ENCODE measurements around the gene PTPRR.
"Not testable (repeated sequence)": the region's sequence is repeated elsewhere in the genome, so short reads cannot be mapped to it uniquely, and the experiment has no call there.

The PTPRR gene

GRCh38 chr12:70838127-70838526 is 82.4 kb downstream of the PTPRR start:
- no peak for DNase-seq

- DNase-seq: no peak
Observed at GRCh38 chr12:70837026-70837425, 83.5 kb downstream of the PTPRR start.

DNA sequence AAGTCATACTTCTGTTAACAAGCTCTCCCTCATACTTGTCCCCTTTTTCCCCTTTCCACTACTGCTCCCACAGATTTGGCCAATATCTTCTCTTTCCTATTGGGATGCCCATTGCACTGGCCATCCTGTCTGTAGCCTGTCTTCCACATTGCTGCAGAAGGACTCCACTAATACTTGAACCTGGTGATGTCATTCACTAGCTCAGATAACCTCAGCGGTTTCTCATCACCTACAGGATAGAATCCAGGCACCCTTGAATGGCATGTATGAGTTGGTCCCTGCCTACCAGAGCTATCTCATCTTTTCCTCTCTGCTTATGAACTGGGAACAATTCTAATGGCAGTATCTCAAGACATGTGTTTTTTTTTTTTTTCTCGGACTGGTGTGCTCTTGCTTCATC is 84.6 kb downstream of the PTPRR start:
- DNase-seq: no peak

GRCh38 chr12:70831543-70831942 is 89.0 kb downstream of the PTPRR start:
- DNase-seq: no peak

DNA sequence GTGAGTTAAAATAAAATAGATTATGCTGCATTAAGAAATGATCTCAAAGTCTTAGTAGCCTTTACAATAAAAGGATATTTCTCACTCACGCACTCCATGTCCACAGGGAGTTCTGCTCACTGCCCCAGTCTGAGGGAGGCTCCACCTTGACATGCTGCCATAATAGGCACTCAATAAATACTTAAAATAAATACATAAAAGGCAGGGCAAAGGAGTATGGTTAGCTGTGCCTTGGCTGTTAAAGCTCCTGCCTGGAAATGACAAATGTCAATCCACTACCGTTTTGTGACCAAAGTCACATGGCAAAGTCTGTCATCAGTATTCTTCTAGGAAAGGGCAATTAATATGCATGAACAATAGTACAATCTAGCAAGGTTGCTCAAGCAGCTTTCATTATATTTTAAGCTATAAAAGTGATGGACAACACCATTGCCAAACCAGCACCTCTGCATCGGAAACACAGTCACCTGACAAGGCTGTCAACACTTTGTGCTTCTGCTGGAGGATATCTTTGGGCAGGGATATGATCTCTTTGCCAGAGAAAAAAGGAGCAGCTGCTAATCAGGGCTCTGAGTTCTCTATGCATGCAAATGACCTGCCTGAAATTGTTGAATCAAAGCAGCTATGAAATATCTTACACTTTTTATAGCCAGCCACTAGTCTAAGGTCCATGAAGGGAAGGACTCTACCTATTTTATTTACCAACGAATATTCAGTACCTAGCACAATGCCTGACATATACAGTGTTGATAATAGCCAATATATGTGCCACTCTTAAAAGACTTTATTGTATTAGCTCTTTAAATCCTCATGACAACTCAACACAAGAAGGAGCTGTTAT is 90.1 kb downstream of the PTPRR start:
- no peak for DNase-seq

DNA sequence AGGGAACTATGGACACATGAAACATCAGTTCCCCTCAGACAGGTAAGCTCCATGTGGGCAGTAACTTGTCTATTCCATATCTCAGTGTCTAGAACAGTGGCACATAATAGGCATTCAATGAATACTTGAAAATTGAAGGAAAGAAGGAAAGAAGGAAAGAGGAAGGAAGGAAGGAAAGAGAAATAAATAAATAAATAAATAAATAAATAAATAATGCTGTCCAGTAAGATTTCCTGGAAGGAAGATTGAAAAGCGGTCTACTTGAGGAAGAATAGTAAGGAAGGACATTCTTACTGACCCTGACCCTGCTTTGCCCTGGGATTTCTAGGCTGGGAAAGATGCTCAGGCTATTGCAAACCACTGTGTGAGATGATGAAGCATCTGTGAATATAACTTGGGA is 91.5 kb downstream of the PTPRR start:
- no peak for DNase-seq

DNA sequence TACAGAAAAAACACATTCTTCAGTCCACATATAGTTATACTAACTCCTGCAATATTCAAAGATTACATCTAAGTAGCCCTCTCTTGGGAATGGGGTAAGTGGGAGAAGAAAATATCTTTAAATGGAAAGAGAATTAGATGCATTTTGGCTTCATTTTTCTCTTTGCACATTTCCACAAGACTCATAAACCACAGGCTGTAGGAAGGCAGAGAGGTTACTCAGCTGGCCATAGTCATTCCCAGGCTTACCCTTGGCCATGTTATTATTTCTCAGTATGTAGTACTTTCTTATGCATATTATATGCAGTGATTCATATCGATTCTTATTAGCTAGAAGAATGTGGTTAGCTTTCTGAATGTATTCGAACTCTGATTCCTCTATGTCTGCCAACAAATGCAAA is 92.2 kb downstream of the PTPRR start:
- DNase-seq: no peak

- DNase-seq: no peak
Observed at GRCh38 chr12:70826156-70826555, 94.4 kb downstream of the PTPRR start.

DNA sequence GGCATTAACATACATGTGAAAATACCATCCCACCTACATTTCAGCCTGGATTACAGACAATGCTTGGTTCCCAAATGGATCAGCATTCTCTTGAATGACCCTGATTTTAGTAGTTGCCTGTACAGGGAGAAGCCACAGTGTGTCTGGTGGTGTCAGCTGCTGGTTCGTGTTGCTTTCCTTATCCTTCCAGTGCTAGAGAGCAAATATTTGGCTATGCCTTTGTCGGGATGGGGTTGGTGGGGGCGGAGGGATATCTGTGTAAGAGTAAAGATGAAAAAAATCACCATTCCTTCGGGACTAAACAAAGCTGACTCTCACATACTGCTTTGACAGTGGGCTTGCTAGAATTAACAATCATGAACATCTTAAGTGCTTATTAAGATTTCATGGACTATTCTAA is 96.0 kb downstream of the PTPRR start:
- DNase-seq: no peak

- no peak for DNase-seq
Observed at GRCh38 chr12:70823182-70823976, 97.2 kb downstream of the PTPRR start.

DNA sequence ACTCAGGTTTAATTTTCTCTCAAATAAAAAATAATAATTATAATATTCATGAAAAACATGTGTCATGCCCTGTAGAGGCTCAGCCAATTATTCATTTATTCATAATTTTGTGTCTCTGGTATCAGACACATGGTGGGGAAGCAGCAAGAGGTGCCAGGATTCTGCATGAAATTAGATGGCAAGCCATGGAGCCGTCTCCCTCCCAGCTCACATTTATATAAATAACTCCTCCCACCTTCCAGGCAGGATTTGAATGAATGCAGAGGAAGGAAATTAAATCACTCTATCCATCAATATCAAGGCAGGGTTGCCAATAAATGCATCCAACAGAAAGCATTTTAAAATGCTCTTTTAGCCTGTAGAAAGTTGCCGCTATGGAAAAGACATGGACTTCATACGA is 98.1 kb downstream of the PTPRR start:
- DNase-seq: no peak

- DNase-seq: no peak
Observed at GRCh38 chr12:70815971-70816391, 104.6 kb downstream of the PTPRR start.

- DNase-seq: no peak
Observed at GRCh38 chr12:70815056-70815455, 105.5 kb downstream of the PTPRR start.

- DNase-seq: no peak
Observed at GRCh38 chr12:70813559-70813958, 107.0 kb downstream of the PTPRR start.

DNA sequence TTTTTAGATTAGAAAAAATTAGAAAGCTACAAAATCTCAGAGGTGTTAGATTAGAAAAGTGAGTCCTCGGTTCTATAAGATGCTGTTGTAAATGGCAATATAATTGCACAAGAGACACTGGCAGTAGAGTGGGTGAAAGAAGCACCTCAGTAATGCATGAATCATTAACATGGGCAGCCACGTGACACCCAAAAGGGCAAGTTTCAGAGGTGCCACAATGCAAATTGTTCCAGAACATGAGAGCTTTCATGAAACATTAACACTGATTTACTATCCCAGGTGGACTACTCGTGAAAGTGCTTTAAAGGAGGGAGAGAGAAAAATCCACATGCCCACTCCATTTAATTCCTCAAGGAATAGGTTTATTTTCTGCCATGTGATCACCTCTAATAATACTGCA is 108.4 kb downstream of the PTPRR start:
- DNase-seq: no peak

DNA sequence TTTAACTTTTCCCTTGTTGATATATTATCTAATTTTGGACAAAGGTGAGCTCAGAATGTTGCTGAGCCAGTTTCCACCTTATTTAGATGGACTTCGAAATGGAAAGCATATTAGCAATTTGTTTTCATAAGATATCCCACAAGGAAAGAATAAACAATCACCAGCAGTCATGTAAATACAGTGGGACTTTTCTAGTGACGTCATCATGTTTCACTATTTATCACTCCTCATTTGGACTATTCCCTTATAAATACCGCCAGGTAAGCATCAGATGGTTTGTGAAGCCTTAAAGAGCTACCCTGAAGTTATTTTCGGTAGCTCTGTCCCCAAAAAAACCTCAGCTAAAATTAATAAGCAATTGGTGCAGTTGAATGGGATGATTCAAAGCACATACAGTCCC is 110.7 kb downstream of the PTPRR start:
- no peak for DNase-seq

- not testable (repeated sequence) for DNase-seq
Observed at GRCh38 chr12:70807993-70808392, 112.5 kb downstream of the PTPRR start.

- DNase-seq: no peak
Observed at GRCh38 chr12:70806827-70807226, 113.7 kb downstream of the PTPRR start.

DNA sequence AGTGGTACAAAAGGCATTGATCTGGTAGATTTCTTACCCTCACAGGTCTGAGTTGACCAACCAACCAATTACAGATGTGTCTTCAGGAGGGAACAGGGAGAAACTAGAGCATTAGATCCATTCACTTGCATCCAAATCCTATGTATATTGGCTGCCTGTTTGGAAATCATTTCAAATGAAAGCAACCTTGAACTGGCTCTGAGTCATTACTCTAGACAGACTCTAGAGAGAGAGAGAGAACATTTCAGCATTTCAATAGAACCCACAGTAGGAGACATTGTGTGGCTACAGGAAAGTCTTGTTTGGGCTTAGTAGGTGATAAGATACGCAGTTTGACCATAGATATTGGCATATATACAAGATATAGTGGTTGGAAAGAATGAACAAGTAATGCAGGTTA is 114.5 kb downstream of the PTPRR start:
- no peak for DNase-seq

DNA sequence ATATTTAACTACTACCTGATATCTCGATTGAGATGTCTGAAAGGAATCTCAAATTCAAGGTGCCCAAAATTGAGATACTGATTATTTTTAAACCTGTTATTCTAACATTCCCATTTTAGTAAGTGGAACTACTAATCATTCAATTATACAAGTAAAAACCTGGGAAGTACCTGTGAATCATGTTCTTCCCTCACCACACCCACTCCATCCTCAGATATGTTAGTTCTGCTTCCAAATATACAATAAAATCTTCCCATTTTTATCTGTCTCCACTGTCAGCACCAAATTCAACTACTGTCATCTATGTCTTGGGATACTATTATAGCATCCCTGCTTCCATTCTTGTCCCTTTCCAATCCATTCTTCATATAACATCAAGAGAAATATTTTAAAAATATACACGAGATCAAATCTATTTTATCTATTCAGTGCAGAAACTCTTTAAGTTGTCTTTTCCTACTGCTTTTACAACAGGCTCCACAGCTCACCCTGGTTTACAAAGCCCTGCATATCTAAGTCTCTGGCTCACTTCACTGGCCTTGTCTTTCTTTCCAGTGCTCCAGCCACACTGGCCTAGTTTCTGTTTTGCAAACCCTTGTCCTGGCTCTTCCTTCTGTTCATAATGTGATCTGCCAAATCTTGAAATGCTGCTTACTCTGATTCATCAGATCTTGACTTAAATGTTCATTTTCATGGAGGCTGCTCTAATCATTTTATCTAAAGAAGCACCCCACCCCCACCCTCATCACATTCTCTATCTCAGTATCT is 122.3 kb downstream of the PTPRR start:
- no peak for DNase-seq

GRCh38 chr12:70796989-70797388 is 123.5 kb downstream of the PTPRR start:
- DNase-seq: no peak

GRCh38 chr12:70795608-70796007 is 124.9 kb downstream of the PTPRR start:
- no peak for DNase-seq

GRCh38 chr12:70794131-70794530 is 126.4 kb downstream of the PTPRR start:
- no peak for DNase-seq

- no peak for DNase-seq
Observed at GRCh38 chr12:70788774-70789173, 131.8 kb downstream of the PTPRR start.
